ENCODE results near the gene CAMK2B. TPM values are rescaled to one million over a fixed set of nuclear protein-coding genes. Genes with fewer than 3 reads are reported as not detected.

The CAMK2B gene
- polyA plus RNA-seq, 1 donor (not counting 4 experiments of a cell fraction or from before 2014, with no cell fraction given): 0.25 TPM

DNA sequence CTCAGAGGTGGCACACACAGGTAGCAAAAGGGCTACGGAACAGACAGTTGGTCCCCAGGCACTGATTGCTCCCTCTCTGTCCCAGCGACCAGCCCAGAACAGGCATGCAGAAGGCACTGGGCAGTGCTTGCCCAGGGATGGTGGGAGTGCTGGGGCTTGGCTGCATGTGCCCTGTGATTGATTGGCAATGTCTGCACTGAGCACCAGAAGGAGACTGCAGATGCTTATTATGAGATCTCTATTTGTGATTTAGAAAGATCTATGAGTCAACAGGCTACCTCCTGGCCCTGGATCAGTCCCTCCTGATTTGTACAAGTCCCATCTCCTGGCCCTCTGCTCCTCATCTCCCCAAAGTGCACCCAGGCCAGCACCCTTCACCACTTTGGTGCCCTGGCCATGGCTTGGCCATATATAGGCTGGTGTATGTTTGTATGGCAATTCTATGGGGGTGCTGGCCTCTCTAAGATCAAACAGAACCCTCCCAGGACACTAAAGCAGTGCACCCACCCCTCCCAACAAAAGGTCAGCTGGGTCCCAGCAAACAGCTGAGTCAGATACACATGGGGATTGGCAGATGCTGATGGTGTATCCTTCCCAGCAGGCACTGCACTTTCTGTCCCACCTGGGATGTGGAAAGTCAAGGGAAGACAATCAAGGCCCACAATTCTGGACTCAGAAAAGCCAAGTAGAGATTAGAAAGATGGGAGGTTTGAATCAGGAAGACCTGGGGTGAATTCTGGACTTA is 30.9 kb downstream of the CAMK2B start:
- Histone ChIP-seq H3K9ac (ENCODE audit: control insufficient read depth, extremely low read depth, insufficient read depth, low read length) (no peak overlapping the region), H4K20me1 (ENCODE audit: control insufficient read depth, extremely low read depth, insufficient read depth, low read length) (no peaks in the 10 kb centered on the region), H3K9me1 (ENCODE audit: control insufficient read depth, extremely low read depth, insufficient read depth, low read length) (no peaks in the 10 kb centered on the region), H3K4me1 (ENCODE audit: control insufficient read depth, extremely low read depth, insufficient read depth, low read length) (no peaks in the 10 kb centered on the region), H3K27ac (ENCODE audit: control insufficient read depth, insufficient read depth, low read length) (no peak overlapping the region), H3K4me3 (ENCODE audit: control insufficient read depth in 2 of 3, extremely low read depth in 1 of 3, insufficient read depth in 2 of 3, low read depth in 1 of 3, low read length in 3 of 3) (no peak overlapping the region), H3K36me3 (ENCODE audit: control insufficient read depth in 2 of 2, extremely low read depth in 1 of 2, insufficient read depth in 2 of 2, low read length in 2 of 2) (no peaks in the 10 kb centered on the region), H3K27me3 (ENCODE audit: control insufficient read depth, extremely low read depth, insufficient read depth, low read length) (peaks cover 8% of the 10 kb centered on the region), H3K79me2 (ENCODE audit: control insufficient read depth, insufficient read depth, low read length) (no peaks in the 10 kb centered on the region), H2AFZ (ENCODE audit: control insufficient read depth, low read length) (no peak overlapping the region), H3K9me3 (ENCODE audit: control insufficient read depth, low read depth, low read length) (no peaks in the 10 kb centered on the region), H3K4me2 (ENCODE audit: control insufficient read depth, extremely low read depth, insufficient read depth, low read depth, low read length) (no peak overlapping the region)
- TF ChIP-seq CTCF (optimal IDR thresholded peaks at IDR 0.05 in 1 of 3, IDR thresholded peaks at IDR 0.05 in 1 of 3, conservative IDR thresholded peaks at IDR 0.05 in 1 of 3; ENCODE audit: extremely low read depth in 1 of 3, insufficient read depth in 2 of 3, low read length in 3 of 3) (no peak), EZH2 (IDR thresholded peaks at IDR 0.05; ENCODE audit: low read length) (no peak)
- dilution Hi-C loops (cut with MboI; ENCODE audit: extremely low pct_ligation_motif_present, low sequenced_read_pairs): no loop called here
- FAIRE-seq: no peak
- DNase-seq (ENCODE audit: low read depth, low spot score): no peak

GRCh38 chr7:44293561-44294324 is 31.7 kb downstream of the CAMK2B start:
- Histone ChIP-seq H3K4me3 (ENCODE audit: control insufficient read depth in 2 of 3, extremely low read depth in 1 of 3, insufficient read depth in 2 of 3, low read depth in 1 of 3, low read length in 3 of 3) (no peak overlapping the region), H4K20me1 (ENCODE audit: control insufficient read depth, extremely low read depth, insufficient read depth, low read length) (no peaks in the 10 kb centered on the region), H3K4me1 (ENCODE audit: control insufficient read depth, extremely low read depth, insufficient read depth, low read length) (no peaks in the 10 kb centered on the region), H3K79me2 (ENCODE audit: control insufficient read depth, insufficient read depth, low read length) (no peaks in the 10 kb centered on the region), H2AFZ (ENCODE audit: control insufficient read depth, low read length) (no peak overlapping the region), H3K9me1 (ENCODE audit: control insufficient read depth, extremely low read depth, insufficient read depth, low read length) (no peaks in the 10 kb centered on the region), H3K9ac (ENCODE audit: control insufficient read depth, extremely low read depth, insufficient read depth, low read length) (no peak overlapping the region), H3K27ac (ENCODE audit: control insufficient read depth, insufficient read depth, low read length) (no peak overlapping the region), H3K9me3 (ENCODE audit: control insufficient read depth, low read depth, low read length) (no peaks in the 10 kb centered on the region), H3K4me2 (ENCODE audit: control insufficient read depth, extremely low read depth, insufficient read depth, low read depth, low read length) (no peak overlapping the region), H3K36me3 (ENCODE audit: control insufficient read depth in 2 of 2, extremely low read depth in 1 of 2, insufficient read depth in 2 of 2, low read length in 2 of 2) (no peaks in the 10 kb centered on the region), H3K27me3 (ENCODE audit: control insufficient read depth, extremely low read depth, insufficient read depth, low read length) (peaks cover 8% of the 10 kb centered on the region)
- TF ChIP-seq EZH2 (IDR thresholded peaks at IDR 0.05; ENCODE audit: low read length) (no peak), CTCF (optimal IDR thresholded peaks at IDR 0.05 in 1 of 3, IDR thresholded peaks at IDR 0.05 in 1 of 3, conservative IDR thresholded peaks at IDR 0.05 in 1 of 3; ENCODE audit: extremely low read depth in 1 of 3, insufficient read depth in 2 of 3, low read length in 3 of 3) (no peak)
- FAIRE-seq (no peak), DNase-seq (ENCODE audit: low read depth, low spot score) (no peak)
- dilution Hi-C loops (cut with MboI; ENCODE audit: extremely low pct_ligation_motif_present, low sequenced_read_pairs): no loop called here
